ENCODE measurements around the gene NECTIN2. TPM values are rescaled to one million over a fixed set of nuclear protein-coding genes. Genes with fewer than 3 reads are reported as not detected.

Gene NECTIN2
- total RNA-seq, 1 experiment from 2014 or later: 76.7 TPM

- no peak for DNase-seq (ENCODE audit: low spot score)
- CTCF ChIA-PET: interaction anchor here (0.7 kb wide), 1 partner anchor 299 kb away, joined by 4 read pairs; no protein-coding TSS in a partner anchor
- H3K9me3 ChIP-seq (ENCODE audit: low read depth, low read length, poor library complexity, severe bottlenecking): no peaks in the 10 kb centered on the region
- intact Hi-C loops (cut with micrococcal nuclease; ENCODE audit: unreplicated experiment): no loop called here
- H3K27ac ChIP-seq (ENCODE audit: low read depth, low read length, poor library complexity, severe bottlenecking): no peak overlapping the region
- peaks cover 29% of the 10 kb centered on the region for H3K36me3 ChIP-seq (ENCODE audit: insufficient read depth, low read length, poor library complexity, severe bottlenecking)
- TF ChIP-seq CTCF (conservative IDR thresholded peaks at IDR 0.05; ENCODE audit: low read depth, low read length) (no peak), EZH2 (IDR thresholded peaks at IDR 0.05; ENCODE audit: borderline replicate concordance, low read depth, low read length, poor library complexity, severe bottlenecking) (no peak)
- no peak overlapping the region for H3K4me3 ChIP-seq (ENCODE audit: low read depth, low read length, poor library complexity, severe bottlenecking)
- no peaks in the 10 kb centered on the region for H3K4me1 ChIP-seq (ENCODE audit: insufficient read depth, low read length, poor library complexity, severe bottlenecking)
- H3K27me3 ChIP-seq (replicated peaks; ENCODE audit: insufficient read depth, low read depth, low read length, poor library complexity): no peaks in the 10 kb centered on the region
- POLR2A ChIA-PET (ENCODE audit: low non-redundant PET): interaction anchor here (0.6 kb wide), 1 partner anchor 953 kb away, joined by 3 read pairs; no protein-coding TSS in a partner anchor
- BruUV-seq (replicated peaks): no TSS peak
Measured at GRCh38 chr19:44869733-44870470, 23.8 kb downstream of the NECTIN2 start.

- ChIA-PET POLR2A (ENCODE audit: low non-redundant PET) (no interaction called here), CTCF (no interaction called here)
- H3K4me1 ChIP-seq (ENCODE audit: insufficient read depth, low read length, poor library complexity, severe bottlenecking): no peaks in the 10 kb centered on the region
- peaks cover 40% of the 10 kb centered on the region for H3K36me3 ChIP-seq (ENCODE audit: insufficient read depth, low read length, poor library complexity, severe bottlenecking)
- H3K27me3 ChIP-seq (replicated peaks; ENCODE audit: insufficient read depth, low read depth, low read length, poor library complexity): no peaks in the 10 kb centered on the region
- H3K4me3 ChIP-seq (ENCODE audit: low read depth, low read length, poor library complexity, severe bottlenecking): no peak overlapping the region
- intact Hi-C loops (cut with micrococcal nuclease; ENCODE audit: unreplicated experiment): no loop called here
- no peak overlapping the region for H3K27ac ChIP-seq (ENCODE audit: low read depth, low read length, poor library complexity, severe bottlenecking)
- no TSS peak for BruUV-seq (replicated peaks)
- H3K9me3 ChIP-seq (ENCODE audit: low read depth, low read length, poor library complexity, severe bottlenecking): no peaks in the 10 kb centered on the region
- no peak for DNase-seq (ENCODE audit: low spot score)
- no peak for TF ChIP-seq CTCF (conservative IDR thresholded peaks at IDR 0.05; ENCODE audit: low read depth, low read length)
- no peak for TF ChIP-seq EZH2 (IDR thresholded peaks at IDR 0.05; ENCODE audit: borderline replicate concordance, low read depth, low read length, poor library complexity, severe bottlenecking)
Measured at GRCh38 chr19:44871809-44872208, 25.7 kb downstream of the NECTIN2 start.

GRCh38 chr19:44872661-44873060 is 26.6 kb downstream of the NECTIN2 start:
- H3K36me3 ChIP-seq (ENCODE audit: insufficient read depth, low read length, poor library complexity, severe bottlenecking): peaks cover 48% of the 10 kb centered on the region
- H3K27ac ChIP-seq (ENCODE audit: low read depth, low read length, poor library complexity, severe bottlenecking): no peak overlapping the region
- no peak overlapping the region for H3K4me3 ChIP-seq (ENCODE audit: low read depth, low read length, poor library complexity, severe bottlenecking)
- BruUV-seq (replicated peaks): no TSS peak
- no peaks in the 10 kb centered on the region for H3K9me3 ChIP-seq (ENCODE audit: low read depth, low read length, poor library complexity, severe bottlenecking)
- intact Hi-C loops (cut with micrococcal nuclease; ENCODE audit: unreplicated experiment): no loop called here
- no peaks in the 10 kb centered on the region for H3K4me1 ChIP-seq (ENCODE audit: insufficient read depth, low read length, poor library complexity, severe bottlenecking)
- TF ChIP-seq EZH2 (IDR thresholded peaks at IDR 0.05; ENCODE audit: borderline replicate concordance, low read depth, low read length, poor library complexity, severe bottlenecking): no peak
- TF ChIP-seq CTCF (conservative IDR thresholded peaks at IDR 0.05; ENCODE audit: low read depth, low read length): no peak
- no peaks in the 10 kb centered on the region for H3K27me3 ChIP-seq (replicated peaks; ENCODE audit: insufficient read depth, low read depth, low read length, poor library complexity)
- no peak for DNase-seq (ENCODE audit: low spot score)
- POLR2A ChIA-PET (ENCODE audit: low non-redundant PET): no interaction called here
- CTCF ChIA-PET: no interaction called here

All from A673 (cell line).